H9 (cell line): ENCODE results near the gene PDE3B. TPM values are rescaled to one million over a fixed set of nuclear protein-coding genes. Genes with fewer than 3 reads are reported as not detected.
"Not testable (repeated sequence)": the region's sequence is repeated elsewhere in the genome, so short reads cannot be mapped to it uniquely, and the experiment has no call there.

Source experiments
- DNase-seq: peaks from one replicate; pipeline ENCODE4 v3.0.0-alpha.2; 2017
- H2AFZ ChIP-seq: one replicate; pipeline ENCODE4 v1.6.1; 2013; ENCODE audit warnings: mild to moderate bottlenecking, low read length, control low read depth, moderate library complexity
- H2AK5ac ChIP-seq: 2 replicates; pipeline ENCODE4 v1.6.1; 2013; ENCODE audit warnings: low read length, control low read depth, mixed read lengths; ENCODE audit not compliant: insufficient read length
- H2BK120ac ChIP-seq: one replicate; pipeline ENCODE4 v1.6.1; 2013; ENCODE audit warnings: low read depth, mild to moderate bottlenecking, low read length, control low read depth, inconsistent platforms; ENCODE audit not compliant: poor library complexity, severe bottlenecking
- H2BK12ac ChIP-seq: 2 replicates; pipeline ENCODE4 v1.6.1; 2013; ENCODE audit warnings: low read length, control low read depth, mixed read lengths, low read depth; ENCODE audit not compliant: insufficient read length
- H2BK15ac ChIP-seq: 2 replicates; pipeline ENCODE4 v1.6.1; 2013; ENCODE audit warnings: low read depth, low read length, control low read depth
- H2BK20ac ChIP-seq: one replicate; pipeline ENCODE4 v1.6.1; 2013; ENCODE audit warnings: low read depth, mild to moderate bottlenecking, low read length, control low read depth, inconsistent platforms; ENCODE audit not compliant: poor library complexity, severe bottlenecking
- H2BK5ac ChIP-seq: 2 replicates; pipeline ENCODE4 v1.6.1; 2013; ENCODE audit warnings: low read length, control low read depth, mixed read lengths; ENCODE audit not compliant: insufficient read length
- H3K14ac ChIP-seq: 2 replicates; pipeline ENCODE4 v1.6.1; 2013; ENCODE audit warnings: low read length, control low read depth; ENCODE audit not compliant: insufficient read depth
- H3K18ac ChIP-seq: 2 replicates; pipeline ENCODE4 v1.6.1; 2013; ENCODE audit warnings: low read depth, mild to moderate bottlenecking, mixed read lengths, low read length, control low read depth; ENCODE audit not compliant: insufficient read length
- H3K23ac ChIP-seq: 2 replicates; pipeline ENCODE4 v1.6.1; 2013; ENCODE audit warnings: low read length, control low read depth, mixed read lengths, low read depth; ENCODE audit not compliant: insufficient read length
- H3K23me2 ChIP-seq: 2 replicates; pipeline ENCODE4 v1.6.1; 2013; ENCODE audit warnings: low read depth, mild to moderate bottlenecking, mixed read lengths, low read length, control low read depth; ENCODE audit not compliant: insufficient read length, poor library complexity, severe bottlenecking
- H3K27ac ChIP-seq: 2 replicates; pipeline ENCODE4 v1.5.1; 2013; ENCODE audit warnings: low read length, control low read depth, mixed read lengths, low read depth; ENCODE audit not compliant: insufficient read length
- H3K27me3 ChIP-seq: 2 replicates; pipeline ENCODE4 v1.6.1; 2013; ENCODE audit warnings: low read length, control low read depth, inconsistent platforms; ENCODE audit not compliant: insufficient read depth
- H3K4ac ChIP-seq: 2 replicates; pipeline ENCODE4 v1.6.1; 2013; ENCODE audit warnings: low read depth, mild to moderate bottlenecking, control low read depth, inconsistent platforms, low read length, moderate library complexity
- H3K4me1 ChIP-seq: 2 replicates; pipeline ENCODE4 v1.6.1; 2013; ENCODE audit warnings: low read length, control low read depth, inconsistent platforms; ENCODE audit not compliant: insufficient read depth
- H3K4me2 ChIP-seq: 2 replicates; pipeline ENCODE4 v1.6.1; 2013; ENCODE audit warnings: low read length, control low read depth, mixed read lengths; ENCODE audit not compliant: insufficient read length, insufficient read depth
- H3K56ac ChIP-seq: 2 replicates; pipeline ENCODE4 v1.6.1; 2013; ENCODE audit warnings: low read depth, mild to moderate bottlenecking, mixed read lengths, low read length, control low read depth; ENCODE audit not compliant: insufficient read length
- H3K79me1 ChIP-seq: 2 replicates; pipeline ENCODE4 v1.6.1; 2013; ENCODE audit warnings: low read depth, mild to moderate bottlenecking, moderate library complexity, low read length, control low read depth, inconsistent platforms; ENCODE audit not compliant: insufficient read depth, poor library complexity, severe bottlenecking
- H3K79me2 ChIP-seq: 2 replicates; pipeline ENCODE4 v1.6.1; 2013; ENCODE audit warnings: low read length, control low read depth, inconsistent platforms; ENCODE audit not compliant: insufficient read depth
- H3K9ac ChIP-seq: 2 replicates; pipeline ENCODE4 v1.6.1; 2013; ENCODE audit warnings: low read length, control low read depth, mixed read lengths; ENCODE audit not compliant: insufficient read length; ENCODE audit errors: extremely low read depth
- H3K9me3 ChIP-seq: one replicate; pipeline ENCODE4 v1.6.1; 2013; ENCODE audit warnings: low read depth, low read length, inconsistent platforms; ENCODE audit not compliant: control insufficient read depth
- H3T11ph ChIP-seq: one replicate; pipeline ENCODE4 v1.6.1; 2013; ENCODE audit warnings: mild to moderate bottlenecking, low read length, control low read depth, inconsistent platforms
- H4K20me1 ChIP-seq: one replicate; pipeline ENCODE4 v1.6.1; 2013; ENCODE audit not compliant: control insufficient read depth, insufficient read length, insufficient read depth
- H4K5ac ChIP-seq: 2 replicates; pipeline ENCODE4 v1.6.1; 2013; ENCODE audit warnings: low read depth, mild to moderate bottlenecking, mixed read lengths, low read length, control low read depth; ENCODE audit not compliant: insufficient read length
- H4K8ac ChIP-seq: replicated peaks from 2 replicates; pipeline ENCODE4 v1.6.1; 2013; ENCODE audit warnings: low read length, control low read depth, mixed read lengths, low read depth; ENCODE audit not compliant: insufficient read length
- H4K91ac ChIP-seq: 2 replicates; pipeline ENCODE4 v1.6.1; 2013; ENCODE audit warnings: low read depth, mild to moderate bottlenecking, moderate library complexity, mixed read lengths, low read length, control low read depth; ENCODE audit not compliant: insufficient read length
- H3K27ac Mint-ChIP-seq, 3 experiments: 2 replicates in 2 of 3; 3 replicates in 1 of 3; pipeline ENCODE4 v1.8.0; 2020 to 2021; ENCODE audit warnings: mixed read lengths in 3 of 3, mild to moderate bottlenecking in 1 of 3, moderate library complexity in 1 of 3
- H3K27me3 Mint-ChIP-seq: 2 replicates; pipeline ENCODE4 v1.8.0; 2021; ENCODE audit warnings: low read depth, mild to moderate bottlenecking, moderate library complexity, mixed read lengths
- H3K36me3 Mint-ChIP-seq, 3 experiments: 2 replicates in 2 of 3; 3 replicates in 1 of 3; pipeline ENCODE4 v1.8.0; 2020 to 2021; ENCODE audit warnings: low read depth in 3 of 3, mixed read lengths in 3 of 3; ENCODE audit not compliant: insufficient read depth in 1 of 3
- H3K4me1 Mint-ChIP-seq, 2 experiments: 2 replicates each; pipeline ENCODE4 v1.8.0; 2020; ENCODE audit warnings: mixed read lengths in 2 of 2
- H3K4me3 Mint-ChIP-seq, 2 experiments: 2 replicates in 1 of 2; 3 replicates in 1 of 2; pipeline ENCODE4 v1.8.0; 2020 to 2021; ENCODE audit warnings: mild to moderate bottlenecking in 2 of 2, mixed read lengths in 2 of 2, moderate library complexity in 1 of 2
- H3K9me3 Mint-ChIP-seq, 2 experiments: 2 replicates in 1 of 2; 3 replicates in 1 of 2; pipeline ENCODE4 v1.8.0; 2020; ENCODE audit warnings: mild to moderate bottlenecking in 2 of 2, mixed read lengths in 2 of 2, moderate library complexity in 1 of 2
- WGBS: extraction: QIAGEN DNeasy Blood & Tissue Kit; methylation state at CpG from one replicate; pipeline ENCODE4 v1.1.7; 2013; ENCODE audit warnings: missing lambda C conversion rate, low lambda C conversion rate, mixed read lengths; ENCODE audit not compliant: insufficient read length; ENCODE audit errors: extremely low coverage; 5-methylcytosine and 5-hydroxymethylcytosine counted together
- total RNA-seq: library from RNA; stranded (reverse); gene quantifications from 2 replicates; pipeline ENCODE4 v1.2.1, GENCODE V29; 2021
- TF ChIP-seq, protein P1 (sequence below): fragments of 200-600 bp; sonication (generic); conservative IDR thresholded peaks from 3 replicates; pipeline ENCODE4 v1.8.0; 2021; ENCODE audit warnings: antibody characterized with exemption, mild to moderate bottlenecking

Gene PDE3B
- total RNA-seq, 1 experiment from 2014 or later: 6.6 TPM

DNA sequence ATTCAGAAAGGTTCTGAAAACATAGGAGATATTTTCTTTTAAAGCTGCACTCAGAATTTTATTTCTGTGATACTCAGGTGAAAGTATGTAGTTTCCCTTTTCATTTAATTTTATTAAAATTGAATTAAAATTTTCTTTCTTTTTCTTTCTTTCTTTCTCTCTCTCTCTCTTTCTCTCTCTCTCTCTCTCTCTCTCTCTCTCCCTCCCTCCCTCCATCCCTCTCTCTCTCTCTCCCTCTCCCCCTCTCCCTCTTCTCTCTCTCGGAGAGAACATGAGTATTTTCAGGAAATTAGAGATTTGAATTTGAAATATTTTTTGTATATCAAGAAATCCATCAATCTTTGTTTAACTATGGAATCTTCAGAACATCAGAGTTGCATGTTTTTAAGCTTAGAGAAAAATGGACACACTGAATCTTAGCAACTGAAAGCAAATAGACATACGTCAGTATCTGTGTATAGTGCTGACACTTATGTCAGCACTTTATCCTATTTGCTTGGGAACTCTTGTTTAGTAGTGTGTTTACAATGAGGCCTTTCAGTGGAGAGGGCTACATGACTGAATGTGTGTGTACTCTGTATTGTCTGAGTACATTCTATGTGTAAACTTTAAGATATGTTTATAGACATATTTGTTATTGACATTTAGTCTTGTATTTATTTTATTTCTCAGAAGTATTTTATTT lies 44.5 kb downstream of the PDE3B start:
- Histone ChIP-seq H3K18ac (no peak overlapping the region), H4K5ac (no peak overlapping the region), H2AFZ (no peak overlapping the region), H3K14ac (no peak overlapping the region), H3K27me3 (no peaks in the 10 kb centered on the region), H2AK5ac (no peak overlapping the region), H3K27ac (no peak overlapping the region), H3K4ac (no peak overlapping the region), H3K79me1 (no peaks in the 10 kb centered on the region), H4K20me1 (no peaks in the 10 kb centered on the region), H2BK20ac (no peak overlapping the region), H4K91ac (no peak overlapping the region), H3K9me3 (no peaks in the 10 kb centered on the region), H2BK120ac (no peak overlapping the region), H3T11ph (no peak overlapping the region), H2BK15ac (no peak overlapping the region), H2BK12ac (no peak overlapping the region), H4K8ac (no peak overlapping the region), H2BK5ac (no peak overlapping the region), H3K56ac (no peak overlapping the region), H3K23ac (no peak overlapping the region), H3K4me1 (no peaks in the 10 kb centered on the region), H3K9ac (no peak overlapping the region), H3K79me2 (no peaks in the 10 kb centered on the region), H3K23me2 (no peaks in the 10 kb centered on the region), H3K4me2 (no peak overlapping the region)
- H3K27ac Mint-ChIP-seq: no peak overlapping the region
- H3K9me3 Mint-ChIP-seq: peaks cover 0 to 11% of the 10 kb centered on the region in 2 experiments; a peak in 3 of 5 replicates
- WGBS: no CpG with 5 or more reads among the region's 2 CpGs
- TF ChIP-seq, protein P1, sequence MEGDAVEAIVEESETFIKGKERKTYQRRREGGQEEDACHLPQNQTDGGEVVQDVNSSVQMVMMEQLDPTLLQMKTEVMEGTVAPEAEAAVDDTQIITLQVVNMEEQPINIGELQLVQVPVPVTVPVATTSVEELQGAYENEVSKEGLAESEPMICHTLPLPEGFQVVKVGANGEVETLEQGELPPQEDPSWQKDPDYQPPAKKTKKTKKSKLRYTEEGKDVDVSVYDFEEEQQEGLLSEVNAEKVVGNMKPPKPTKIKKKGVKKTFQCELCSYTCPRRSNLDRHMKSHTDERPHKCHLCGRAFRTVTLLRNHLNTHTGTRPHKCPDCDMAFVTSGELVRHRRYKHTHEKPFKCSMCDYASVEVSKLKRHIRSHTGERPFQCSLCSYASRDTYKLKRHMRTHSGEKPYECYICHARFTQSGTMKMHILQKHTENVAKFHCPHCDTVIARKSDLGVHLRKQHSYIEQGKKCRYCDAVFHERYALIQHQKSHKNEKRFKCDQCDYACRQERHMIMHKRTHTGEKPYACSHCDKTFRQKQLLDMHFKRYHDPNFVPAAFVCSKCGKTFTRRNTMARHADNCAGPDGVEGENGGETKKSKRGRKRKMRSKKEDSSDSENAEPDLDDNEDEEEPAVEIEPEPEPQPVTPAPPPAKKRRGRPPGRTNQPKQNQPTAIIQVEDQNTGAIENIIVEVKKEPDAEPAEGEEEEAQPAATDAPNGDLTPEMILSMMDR: no peak
- no peaks in the 10 kb centered on the region for H3K27me3 Mint-ChIP-seq
- H3K36me3 Mint-ChIP-seq: peaks cover 0 to 7% (median 0%) of the 10 kb centered on the region in 3 experiments; a peak in 2 of 7 replicates
- no peak overlapping the region for H3K4me3 Mint-ChIP-seq
- DNase-seq: no peak
- peaks cover 0 to 4% of the 10 kb centered on the region in 2 experiments; a peak in 1 of 4 replicates for H3K4me1 Mint-ChIP-seq

DNA sequence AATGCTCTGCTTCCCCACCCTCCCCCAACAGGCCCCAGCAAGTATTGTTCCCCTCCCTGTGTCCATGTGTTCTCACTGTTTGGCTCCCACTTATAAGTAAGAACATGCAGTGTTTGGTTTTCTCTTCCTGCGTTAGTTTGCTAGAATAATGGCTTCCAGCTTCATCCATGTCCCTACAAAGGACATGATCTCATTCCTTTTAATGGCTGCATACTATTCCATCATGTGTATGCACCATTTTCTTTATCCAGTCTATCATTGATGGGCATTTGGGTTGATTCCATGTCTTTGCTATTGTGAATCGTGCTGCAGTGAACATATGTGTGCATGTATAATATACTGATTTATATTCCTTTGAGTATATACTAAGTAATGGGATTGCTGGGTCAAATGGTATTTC lies 52.1 kb downstream of the PDE3B start:
- not testable (repeated sequence) for H3K27me3 ChIP-seq, H4K91ac ChIP-seq, H3T11ph ChIP-seq, H2BK5ac ChIP-seq, H4K5ac ChIP-seq, H3K9ac ChIP-seq, H2AFZ ChIP-seq, H3K23me2 ChIP-seq, H2AK5ac ChIP-seq, H3K27me3 Mint-ChIP-seq, H3K79me2 ChIP-seq, H3K9me3 ChIP-seq, H3K4me1 ChIP-seq, H4K20me1 ChIP-seq, H2BK120ac ChIP-seq, H3K56ac ChIP-seq, H3K4me1 Mint-ChIP-seq, H2BK20ac ChIP-seq, H3K27ac ChIP-seq, H3K23ac ChIP-seq, DNase-seq, H2BK12ac ChIP-seq, H3K4me2 ChIP-seq, H3K4me3 Mint-ChIP-seq, H3K18ac ChIP-seq, H3K4ac ChIP-seq, H3K14ac ChIP-seq, H3K79me1 ChIP-seq, H2BK15ac ChIP-seq, H3K27ac Mint-ChIP-seq, H4K8ac ChIP-seq
- Mint-ChIP-seq H3K36me3 (peaks cover 2 to 11% (median 9%) of the 10 kb centered on the region in 3 experiments; a peak in 3 of 7 replicates), H3K9me3 (peaks cover 0 to 21% of the 10 kb centered on the region in 2 experiments; a peak in 4 of 5 replicates)
- WGBS: no CpG with 5 or more reads among the region's 2 CpGs
